Activated CD8-positive, alpha-beta memory T cell treated with anti-CD3 and anti-CD28 coated beads, Interleukin-2, amount 50 U/mL, for 48 hours (primary cell): ENCODE data around the gene WFIKKN1.
"Not testable (repeated sequence)": the region's sequence is repeated elsewhere in the genome, so short reads cannot be mapped to it uniquely, and the experiment has no call there.

Source experiments
- DNase-seq: peaks from one replicate; pipeline ENCODE4 v3.0.0-alpha.2; 2020

WFIKKN1 gene

GRCh38 chr16:595942-596735 is 34.6 kb upstream of the WFIKKN1 start:
- DNase-seq: no peak

GRCh38 chr16:596736-597060 is 34.1 kb upstream of the WFIKKN1 start:
- DNase-seq: no peak

- not testable (repeated sequence) for DNase-seq
These were observed 33.1 kb upstream of the WFIKKN1 start for GRCh38 chr16:597655-598054.

- no peak for DNase-seq
These were observed 31.7 kb upstream of the WFIKKN1 start for GRCh38 chr16:598823-599739.

- no peak for DNase-seq
These were observed 30.0 kb upstream of the WFIKKN1 start for GRCh38 chr16:600781-601180.

- no peak for DNase-seq
These were observed 26.9 kb upstream of the WFIKKN1 start for GRCh38 chr16:603933-604332.

- DNase-seq: no peak
These were observed 24.0 kb upstream of the WFIKKN1 start for GRCh38 chr16:606656-607307.

- no peak for DNase-seq
These were observed 22.8 kb upstream of the WFIKKN1 start for GRCh38 chr16:608019-608418.

- no peak for DNase-seq
These were observed 21.5 kb upstream of the WFIKKN1 start for GRCh38 chr16:609316-609715.

- DNase-seq: no peak
These were observed 20.8 kb upstream of the WFIKKN1 start for GRCh38 chr16:609984-610383.

- DNase-seq: peak; percentile 83
These were observed 20.0 kb upstream of the WFIKKN1 start for GRCh38 chr16:610513-611381.

GRCh38 chr16:615122-615521 is 15.7 kb upstream of the WFIKKN1 start:
- no peak for DNase-seq

- no peak for DNase-seq
These were observed 13.8 kb upstream of the WFIKKN1 start for GRCh38 chr16:616733-617586.

GRCh38 chr16:617855-618254 is 12.9 kb upstream of the WFIKKN1 start:
- DNase-seq: no peak

- no peak for DNase-seq
These were observed 11.2 kb upstream of the WFIKKN1 start for GRCh38 chr16:619476-620100.

- no peak for DNase-seq
These were observed 9.9 kb upstream of the WFIKKN1 start for GRCh38 chr16:620700-621525.

- DNase-seq: no peak
These were observed 9.2 kb upstream of the WFIKKN1 start for GRCh38 chr16:621526-622105.

- no peak for DNase-seq
These were observed 7.9 kb upstream of the WFIKKN1 start for GRCh38 chr16:622920-623280.

GRCh38 chr16:624526-625070 is 6.2 kb upstream of the WFIKKN1 start:
- no peak for DNase-seq
